NCI-H187 treated with DMSO at 0.1 percent for 48 hours (cell line): ENCODE data around the gene TRIM47.

Experiments
- DNase-seq: peaks from one replicate; lab custom pipeline; 2025; lab: John Stamatoyannopoulos, UW

TRIM47 gene

DNA sequence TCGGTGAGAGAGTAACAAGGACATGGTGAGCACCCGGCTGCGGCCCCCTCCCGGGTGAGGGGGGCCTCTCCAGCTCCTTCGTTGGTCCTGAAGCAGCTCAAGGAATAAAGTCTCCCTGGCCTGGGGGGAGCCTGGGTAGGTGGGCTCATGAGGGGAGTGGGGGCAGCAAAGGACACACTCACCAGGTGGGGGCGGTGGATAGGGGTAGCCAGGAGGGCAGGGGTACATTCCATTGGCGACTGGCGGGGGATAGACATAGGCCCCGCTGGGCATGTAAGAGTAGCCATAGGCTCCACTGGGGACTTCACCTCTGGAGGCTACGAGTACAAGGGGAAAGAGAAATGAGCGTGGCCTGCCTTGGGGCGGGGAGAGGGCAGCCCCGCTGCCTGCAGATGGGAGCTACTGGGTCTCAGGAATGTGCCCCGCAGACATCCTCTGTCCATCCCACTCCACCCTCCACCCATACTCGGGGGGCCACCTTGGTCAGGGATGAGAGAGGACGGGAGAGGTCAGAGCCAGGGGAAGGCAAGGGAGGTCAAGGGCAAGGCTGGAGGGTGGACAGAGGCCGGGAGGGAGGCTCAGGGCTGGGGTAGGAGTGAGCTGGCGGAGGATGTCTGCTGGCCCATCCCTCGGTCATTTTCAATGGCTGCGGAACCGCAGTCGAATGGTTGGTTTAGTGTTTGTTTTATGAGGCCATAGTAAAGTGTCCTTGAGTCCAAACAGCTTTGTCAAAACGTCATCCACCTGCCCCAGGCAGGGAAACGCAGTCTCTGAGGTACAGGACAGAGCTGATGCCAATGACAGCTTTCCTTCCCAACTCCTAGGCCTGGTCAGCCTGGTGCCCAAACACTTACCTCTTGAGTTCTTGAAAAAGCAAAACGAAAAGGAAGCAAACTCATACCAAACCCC is 30.5 kb downstream of the TRIM47 start:
- no peak for DNase-seq

DNA sequence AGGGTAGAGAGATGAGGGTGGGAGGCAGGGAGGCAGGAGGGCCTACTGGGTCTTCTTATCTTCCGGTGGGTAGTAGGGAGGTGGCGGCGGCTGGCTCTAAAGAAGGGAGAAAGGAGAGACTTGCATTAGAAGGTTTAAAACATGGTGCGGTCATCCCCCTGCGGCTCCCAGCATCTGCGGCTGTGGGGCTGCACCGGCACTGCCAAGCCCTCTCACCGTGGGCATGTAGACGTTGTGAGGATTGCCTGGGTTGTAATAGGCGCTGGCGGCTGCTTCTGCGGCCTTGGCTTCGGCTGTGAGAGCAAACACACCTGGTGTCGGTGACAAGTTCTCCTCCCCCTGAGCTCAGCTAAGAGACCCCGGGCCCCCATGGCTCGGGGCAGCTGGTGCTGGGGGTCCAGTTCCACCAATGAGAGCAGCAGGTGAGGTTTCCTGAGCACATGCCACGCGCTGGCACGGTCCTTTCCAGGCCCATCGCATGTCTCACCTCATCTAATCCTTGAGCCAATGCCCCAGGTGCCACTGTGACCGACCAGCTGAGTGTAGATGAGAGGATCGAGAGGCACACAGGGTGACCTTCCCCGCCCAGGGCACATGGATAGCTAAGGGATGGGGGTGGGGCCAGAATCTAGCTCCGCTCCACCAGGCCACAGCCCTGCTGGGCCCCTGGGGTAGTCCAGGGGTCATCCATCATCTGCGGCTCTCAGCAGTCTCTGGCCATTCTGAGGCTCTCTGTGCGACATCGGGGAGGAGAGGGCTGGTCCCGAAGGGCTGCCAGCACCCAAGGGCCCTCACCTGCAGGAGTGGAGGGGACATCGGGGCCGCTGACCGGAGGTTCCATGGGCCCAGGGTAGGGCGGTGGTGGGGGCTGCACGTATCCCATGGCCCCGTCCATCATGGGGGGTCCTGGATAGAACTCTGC is 31.4 kb downstream of the TRIM47 start:
- DNase-seq: no peak

GRCh38 chr17:75845933-75846691 is 32.3 kb downstream of the TRIM47 start:
- no peak for DNase-seq

- DNase-seq: no peak
Observed at GRCh38 chr17:75845058-75845711, 33.2 kb downstream of the TRIM47 start.

DNA sequence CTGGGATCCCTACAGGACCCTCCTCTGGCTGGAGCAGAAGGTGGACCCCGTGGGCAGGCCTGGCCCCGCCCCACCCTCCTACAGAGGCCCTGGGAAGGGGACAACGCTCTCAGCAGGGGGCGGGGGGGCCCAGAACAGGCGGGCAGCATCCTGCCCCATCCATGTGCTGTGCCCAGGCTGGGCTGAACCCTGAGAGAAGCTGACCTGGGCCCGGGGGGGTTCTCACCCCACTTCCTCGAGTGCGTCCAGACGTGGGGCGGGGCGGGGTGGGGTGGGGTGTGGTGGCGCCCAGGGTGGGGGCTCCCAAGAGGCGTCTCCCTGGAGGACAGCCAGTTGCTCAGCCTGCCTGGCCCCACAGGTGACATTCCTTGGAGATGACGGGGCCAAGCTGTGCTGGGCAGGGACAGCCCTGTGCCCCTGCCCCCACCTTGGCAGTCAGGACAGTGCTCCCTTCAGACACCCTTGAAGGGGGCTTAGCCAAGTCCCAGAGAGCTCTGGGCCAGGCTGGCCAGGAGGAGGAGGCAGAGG is 33.8 kb downstream of the TRIM47 start:
- no peak for DNase-seq

DNA sequence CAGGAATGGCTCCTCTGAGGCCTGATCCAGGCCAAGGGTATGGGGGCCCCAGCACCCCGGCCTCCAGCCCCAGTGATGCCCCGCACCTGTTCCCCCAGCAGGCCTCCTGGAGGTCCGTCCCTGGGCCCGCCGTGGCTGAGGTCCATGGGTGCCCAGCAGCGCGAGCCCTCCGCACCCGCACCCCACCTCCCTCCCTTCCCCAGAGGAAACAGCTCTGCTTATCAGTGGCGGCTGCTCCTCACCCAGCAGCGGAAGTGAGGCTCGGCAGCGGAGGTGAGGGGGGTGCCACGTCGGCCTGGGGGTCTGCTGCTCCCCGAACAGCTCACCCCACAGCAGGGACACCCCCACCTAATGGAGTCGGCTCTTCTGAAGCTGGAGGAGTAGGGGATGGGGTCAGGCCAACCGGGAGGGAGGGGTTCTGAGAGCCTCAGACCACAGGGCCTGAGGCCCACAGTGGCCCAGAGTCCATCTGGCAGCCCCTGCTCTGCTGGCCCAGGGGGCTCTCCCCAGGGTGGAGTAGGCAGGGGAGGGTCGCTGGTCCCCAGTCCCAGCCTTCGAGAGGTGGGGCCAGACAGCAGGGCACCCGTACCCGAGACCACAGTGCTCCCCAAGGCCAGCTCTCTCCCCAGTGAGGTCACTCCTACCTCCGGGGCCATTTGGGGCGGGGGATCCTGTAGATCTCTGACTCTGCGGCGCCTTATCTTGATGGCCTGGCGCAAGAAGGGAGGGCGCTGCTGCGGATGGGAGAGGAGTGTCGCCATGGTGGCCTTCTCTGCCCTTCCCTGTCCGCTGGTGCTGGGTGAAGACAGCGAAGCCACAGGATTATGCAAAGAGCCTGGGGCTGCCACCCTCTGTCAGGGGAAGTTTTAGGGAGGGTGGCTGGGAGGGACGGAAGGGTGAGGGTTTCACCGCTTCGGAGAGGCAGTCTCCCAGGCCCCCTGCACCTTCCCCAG is 34.5 kb downstream of the TRIM47 start, which contains the start of gene UNC13D:
TSS of gene UNC13D (minus strand) at position 828 of the 953 bp plus-strand sequence. CDS start at position 761, 67 bp downstream.
- DNase-seq: no peak

DNA sequence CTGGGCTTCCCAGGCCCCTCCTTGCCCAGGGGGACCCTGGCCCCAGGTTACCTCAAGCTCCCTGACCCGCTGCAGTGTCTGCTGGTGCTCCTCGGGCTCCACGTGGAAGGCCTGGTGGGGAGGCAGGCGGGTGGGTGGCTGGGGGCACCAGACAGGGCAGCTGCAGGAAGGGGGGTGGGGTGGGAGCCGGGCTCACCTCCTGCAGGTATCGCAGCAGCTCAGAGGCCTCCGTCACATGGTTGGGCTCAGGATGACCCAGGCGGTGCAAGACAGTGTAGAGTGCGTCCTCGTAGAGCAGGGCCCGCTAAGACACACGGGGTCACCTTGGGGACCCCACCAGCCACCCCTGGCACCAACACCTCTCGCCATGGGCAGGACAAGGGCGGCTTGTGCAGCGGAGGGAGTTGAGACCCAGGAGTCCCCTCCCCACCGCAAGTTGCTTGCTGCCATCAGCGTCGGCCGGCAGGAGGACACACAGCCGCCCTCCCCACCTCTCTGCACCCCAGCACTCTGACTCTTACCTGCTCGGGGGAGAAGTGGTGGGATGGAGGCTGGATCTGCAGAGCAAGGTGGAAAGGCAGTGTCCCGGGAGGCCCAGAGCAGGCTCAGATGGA is 35.3 kb downstream of the TRIM47 start:
- DNase-seq: no peak

- no peak for DNase-seq
Observed at GRCh38 chr17:75842411-75842810, 36.0 kb downstream of the TRIM47 start.

GRCh38 chr17:75840799-75841164 is 37.6 kb downstream of the TRIM47 start:
- no peak for DNase-seq

- no peak for DNase-seq
Observed at GRCh38 chr17:75839942-75840798, 38.2 kb downstream of the TRIM47 start.

DNA sequence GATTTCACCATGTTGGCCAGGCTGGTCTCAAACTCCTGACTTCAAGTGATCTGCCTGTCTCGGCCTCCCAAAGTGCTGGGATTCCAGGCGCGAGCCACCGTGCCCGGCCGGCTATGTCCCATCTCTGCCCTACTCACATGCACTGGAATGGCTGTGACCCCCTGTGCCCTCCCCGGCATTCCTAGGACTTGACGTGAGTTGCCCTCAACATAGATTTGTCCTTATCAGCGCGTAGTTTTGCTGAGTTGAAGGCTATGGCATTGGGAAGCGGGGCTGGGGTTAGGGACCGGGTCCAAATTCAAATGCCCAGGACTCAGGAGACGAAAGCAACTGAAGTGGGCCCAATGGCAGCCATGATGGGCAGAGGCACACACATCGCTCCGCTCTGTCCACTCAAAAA is 40.0 kb downstream of the TRIM47 start:
- DNase-seq: no peak

- DNase-seq: no peak
Observed at GRCh38 chr17:75837899-75838298, 40.5 kb downstream of the TRIM47 start.

DNA sequence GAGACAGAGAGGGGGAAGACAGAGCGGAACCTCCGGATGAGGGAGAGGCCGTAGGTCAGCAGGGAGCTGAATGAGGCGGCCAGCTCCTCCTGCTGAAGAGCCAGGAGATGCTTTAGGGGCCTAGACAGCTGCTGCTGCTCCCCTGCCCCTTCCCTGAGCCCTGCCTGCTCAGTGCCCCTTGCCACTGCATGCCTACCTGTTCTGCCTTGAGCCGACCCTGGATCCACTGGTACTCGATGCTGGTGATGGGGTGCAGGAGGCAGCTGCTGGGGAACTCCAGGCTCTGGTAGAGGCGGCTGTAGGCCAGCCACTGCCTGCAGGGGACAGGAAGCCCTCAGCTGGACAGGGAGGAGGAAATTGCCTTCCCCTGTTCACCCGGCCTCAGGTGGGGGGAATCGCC is 41.8 kb downstream of the TRIM47 start:
- DNase-seq: no peak

DNA sequence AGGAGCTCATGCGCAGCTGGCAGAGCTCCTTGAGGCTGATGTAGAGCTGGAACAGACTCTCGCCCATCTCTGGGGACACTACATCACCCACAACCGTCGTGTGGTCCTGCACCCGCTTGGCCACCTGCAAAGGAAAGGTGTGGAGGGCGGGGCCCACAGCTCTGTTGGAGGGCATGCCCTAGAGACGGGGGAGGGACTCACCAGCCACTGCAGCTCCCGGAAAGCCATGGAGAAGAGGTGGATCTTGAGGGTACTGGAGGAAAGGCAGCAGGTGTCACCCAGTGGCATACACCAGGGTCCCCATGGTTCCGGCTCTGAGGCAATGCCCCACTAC is 42.8 kb downstream of the TRIM47 start:
- no peak for DNase-seq

DNA sequence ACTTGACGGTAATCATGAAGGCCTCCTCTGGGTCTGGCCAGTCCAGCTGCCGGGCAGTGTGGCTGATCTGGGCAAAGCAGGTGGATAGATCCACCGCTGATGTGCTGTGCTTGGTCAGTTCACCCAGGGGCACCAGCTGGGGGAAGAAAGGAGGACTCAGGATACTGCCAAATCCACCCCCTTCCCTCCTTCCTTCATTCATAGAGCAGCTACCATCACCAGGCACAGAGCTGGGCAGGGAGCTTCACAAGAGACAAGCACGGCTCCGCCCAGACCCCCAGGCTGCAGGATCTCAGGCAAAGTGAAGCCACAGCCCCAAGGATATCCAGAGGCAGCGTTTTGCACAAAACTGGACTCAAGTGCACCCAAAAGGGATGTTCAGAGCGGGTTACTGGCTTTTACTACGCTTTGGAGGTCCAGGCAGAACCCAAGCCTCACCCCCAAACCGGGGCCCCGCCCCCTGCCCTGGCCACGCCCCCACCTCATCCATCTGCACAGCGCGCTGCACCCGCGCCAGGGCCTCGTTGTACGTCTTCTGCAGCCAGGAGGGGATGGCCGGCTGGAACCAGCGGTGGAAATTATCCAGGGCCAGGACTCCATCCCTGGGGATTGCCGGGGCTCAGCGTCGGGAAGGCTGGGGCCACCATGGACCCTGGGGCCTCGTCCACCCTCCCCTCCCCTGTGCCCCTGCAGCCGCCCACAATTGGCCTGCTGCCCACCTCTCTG is 43.3 kb downstream of the TRIM47 start:
- DNase-seq: no peak

DNA sequence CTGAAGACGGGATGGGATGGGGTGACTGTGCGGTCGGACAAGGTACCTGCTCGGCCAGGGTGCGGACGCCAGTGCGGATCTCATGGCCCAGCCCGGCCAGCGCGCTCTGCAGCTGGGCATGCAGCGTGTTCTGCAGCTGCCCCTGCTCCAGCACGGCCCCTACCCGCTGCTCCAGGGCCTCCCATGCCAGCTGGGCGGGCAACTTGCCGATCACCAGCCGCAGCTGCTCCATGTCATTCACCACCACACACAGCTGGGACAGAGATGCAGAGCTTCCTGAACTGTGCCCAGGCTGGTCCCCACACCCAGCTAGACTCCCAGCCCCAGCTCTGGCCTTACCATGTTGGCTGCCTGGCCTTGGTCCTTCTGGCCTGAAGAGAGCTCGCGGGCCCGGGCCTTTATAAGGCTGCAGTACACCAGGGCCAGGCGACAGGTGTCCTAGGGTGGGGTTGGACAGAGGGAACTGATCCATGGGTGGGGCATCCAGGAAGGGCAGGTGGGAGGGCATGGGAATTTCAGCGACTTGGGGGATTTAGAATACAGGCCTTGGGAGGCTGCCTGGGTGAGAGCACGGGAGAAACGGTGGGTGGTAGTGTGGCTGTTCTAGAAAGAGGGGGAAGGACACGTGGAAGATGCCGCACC is 44.0 kb downstream of the TRIM47 start:
- DNase-seq: no peak

DNA sequence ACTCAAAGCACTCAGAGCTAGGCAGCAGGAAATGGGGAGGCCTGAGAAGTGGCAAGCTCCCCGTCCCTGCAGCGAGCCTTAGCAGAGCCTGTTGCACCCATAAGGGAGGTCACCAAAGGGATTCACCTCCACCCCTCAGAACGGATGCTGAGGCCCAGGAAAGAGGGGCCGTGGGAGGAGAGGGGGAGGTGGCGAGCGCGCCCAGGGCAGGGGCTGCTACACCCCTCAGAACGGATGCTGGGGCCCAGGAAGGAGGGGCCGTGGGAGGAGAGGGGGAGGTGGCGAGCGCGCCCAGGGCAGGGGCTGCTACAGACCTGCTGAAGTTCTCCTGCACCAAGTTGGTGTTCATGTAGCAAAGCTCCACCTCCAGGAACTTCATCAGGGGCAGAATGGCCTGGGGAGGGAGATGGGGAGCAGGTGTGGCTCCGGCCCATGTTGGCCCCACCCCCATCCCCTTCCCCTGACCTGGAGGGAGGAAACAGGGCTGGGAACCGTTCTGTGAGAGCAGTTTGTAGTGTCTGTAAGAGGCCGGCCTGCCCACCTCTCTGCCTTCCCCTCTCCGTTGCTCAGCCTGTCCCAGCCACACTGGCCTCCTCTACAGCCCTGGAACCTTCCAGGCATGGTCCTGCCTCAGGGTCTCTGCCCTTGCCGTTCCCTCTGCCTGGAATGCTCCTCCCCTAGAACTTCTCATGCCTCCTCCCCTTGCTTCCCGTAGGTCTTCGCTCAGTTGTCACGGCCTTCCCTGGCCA is 45.6 kb downstream of the TRIM47 start:
- no peak for DNase-seq
